Gastrocnemius medialis (tissue), 4 donors: ENCODE data around the gene CHP1. TPM values are rescaled to one million over a fixed set of nuclear protein-coding genes. Genes with fewer than 3 reads are reported as not detected.

ENCODE experiments used
- ATAC-seq, 2 donors: fragments of 150-250 bp; one replicate each; pipeline ENCODE4 v1.9.1; 2016
- DNase-seq, 2 donors: peaks; one replicate each; pipeline ENCODE4 v3.0.0-alpha.2; 2019
- H3K27ac ChIP-seq, 4 donors: fragments of 200-600 bp; sonication (generic); 1 replicate in 1 of 4; 2 replicates in 3 of 4; pipeline ENCODE4 v1.5.1; 2016 to 2018; ENCODE audit warnings: mild to moderate bottlenecking in 2 of 4, moderate library complexity in 1 of 4
- H3K27me3 ChIP-seq, 3 donors: fragments of 200-600 bp; sonication (generic) in 2 of 3; 1 replicate in 1 of 3; 2 replicates in 2 of 3; pipeline versions ENCODE4 v1.5.1 to v1.6.0; 2016 to 2019; ENCODE audit warnings: mild to moderate bottlenecking in 1 of 3, moderate library complexity in 1 of 3
- H3K36me3 ChIP-seq, 2 donors: fragments of 200-600 bp; sonication (generic) in 1 of 2; one replicate each; pipeline ENCODE4 v1.5.1; 2017 to 2018
- H3K4me1 ChIP-seq, 2 donors: fragments of 200-600 bp; sonication (generic) in 1 of 2; one replicate each; pipeline ENCODE4 v1.5.1; 2016 to 2017; ENCODE audit warnings: mild to moderate bottlenecking in 2 of 2
- H3K4me3 ChIP-seq, 4 donors: fragments of 200-600 bp; sonication (generic) in 3 of 4; 1 replicate in 1 of 4; 2 replicates in 3 of 4; pipeline ENCODE4 v1.5.1; 2016 to 2019; ENCODE audit warnings: mild to moderate bottlenecking in 2 of 4
- H3K9me3 ChIP-seq, 3 donors: fragments of 200-600 bp; sonication (generic) in 2 of 3; 1 replicate in 1 of 3; 2 replicates in 2 of 3; pipeline ENCODE4 v1.5.1; 2016 to 2019
- CTCF ChIP-seq, 5 experiments: fragments of 450-650 bp in 3 of 5; fragments of 200-600 bp in 2 of 5; sonication (generic) in 2 of 5; IDR thresholded peaks in 4 of 5; conservative IDR thresholded peaks in 1 of 5; 1 replicate in 4 of 5; 2 replicates in 1 of 5; pipeline ENCODE4 v1.5.1; 2016 to 2019; ENCODE audit warnings: antibody characterized with exemption in 5 of 5, mild to moderate bottlenecking in 3 of 5, moderate library complexity in 3 of 5
- POLR2A ChIP-seq, 2 donors: fragments of 450-650 bp; IDR thresholded peaks; one replicate each; pipeline ENCODE4 v1.6.1; 2017; ENCODE audit warnings: antibody characterized with exemption in 2 of 2, mild to moderate bottlenecking in 2 of 2, moderate library complexity in 2 of 2
- in situ Hi-C, 4 donors: fragments of 200-750 bp; cut with MboI; loops; one replicate each; pipeline versions ENCODE4 v1.15.0 to v1.8.0; 2017; ENCODE audit warnings: low sequenced_read_pairs in 4 of 4
- intact Hi-C: fragments of 100-400 bp; cut with DNase I; formaldehyde crosslinking; loops from one replicate; pipeline ENCODE4 v1.15.1; 2023; ENCODE audit warnings: low total_unique reads
- total RNA-seq, 4 donors: library from RNA; depleted of rRNA; stranded (reverse); fragments of >200 nt; gene quantifications; one replicate each; pipeline versions ENCODE4 v1.1.0 to v1.2.3, GENCODE V29; 2016

Gene CHP1
- total RNA-seq, 4 donors from 2014 or later, result 208 to 293 (median 266) TPM

- no peak for ATAC-seq
Measured at GRCh38 chr15:41269887-41270286, 38.8 kb downstream of the CHP1 start.

GRCh38 chr15:41276831-41277230, 45.8 kb downstream of the CHP1 start:
- no peak for TF ChIP-seq POLR2A (IDR thresholded peaks at IDR 0.05)
- TF ChIP-seq CTCF (IDR thresholded peaks at IDR 0.05 in 4 of 5, conservative IDR thresholded peaks at IDR 0.05 in 1 of 5), result no peak
- intact Hi-C loops (no loop called here), in situ Hi-C loops (no loop called here)
- DNase-seq (no peak), ATAC-seq (no peak)
- Histone ChIP-seq H3K4me3 (no peak overlapping the region), H3K27ac (no peak overlapping the region), H3K27me3 (no peaks in the 10 kb centered on the region), H3K9me3 (no peaks in the 10 kb centered on the region), H3K4me1 (no peaks in the 10 kb centered on the region), H3K36me3 (peaks cover 2 to 60% of the 10 kb centered on the region in 2 donors)

More at GRCh38 chr15:41269887-41270286, 38.8 kb downstream of the CHP1 start:
- no peak for DNase-seq
- in situ Hi-C loops (no loop called here), intact Hi-C loops (no loop called here)
- H3K4me1 ChIP-seq, result no peaks in the 10 kb centered on the region
- peaks cover 0 to 91% of the 10 kb centered on the region in 2 donors for H3K36me3 ChIP-seq
- H3K4me3 ChIP-seq, result no peak overlapping the region
- H3K27me3 ChIP-seq, result no peaks in the 10 kb centered on the region
- no peak for TF ChIP-seq CTCF (IDR thresholded peaks at IDR 0.05 in 4 of 5, conservative IDR thresholded peaks at IDR 0.05 in 1 of 5)
- no peak overlapping the region for H3K27ac ChIP-seq
- no peaks in the 10 kb centered on the region for H3K9me3 ChIP-seq

GRCh38 chr15:41278319-41278718, 47.3 kb downstream of the CHP1 start:
- DNase-seq (no peak), ATAC-seq (no peak)
- Histone ChIP-seq H3K4me3 (no peak overlapping the region), H3K27ac (no peak overlapping the region), H3K4me1 (no peaks in the 10 kb centered on the region), H3K27me3 (no peaks in the 10 kb centered on the region), H3K36me3 (peaks cover 2 to 45% of the 10 kb centered on the region in 2 donors), H3K9me3 (no peaks in the 10 kb centered on the region)
- in situ Hi-C loops (no loop called here), intact Hi-C loops (no loop called here)
- TF ChIP-seq CTCF (IDR thresholded peaks at IDR 0.05 in 4 of 5, conservative IDR thresholded peaks at IDR 0.05 in 1 of 5) (no peak), POLR2A (IDR thresholded peaks at IDR 0.05) (no peak)

- intact Hi-C loops (loop anchor here (5.0 kb wide), 1 partner anchor 138 kb away; the partner anchor contains the start of gene RTF1), in situ Hi-C loops (no loop called here)
- TF ChIP-seq POLR2A (IDR thresholded peaks at IDR 0.05), result no peak
- TF ChIP-seq CTCF (IDR thresholded peaks at IDR 0.05 in 4 of 5, conservative IDR thresholded peaks at IDR 0.05 in 1 of 5), result no peak
- H3K36me3 ChIP-seq, result peaks cover 2 to 32% of the 10 kb centered on the region in 2 donors
- H3K9me3 ChIP-seq, result no peaks in the 10 kb centered on the region
- H3K4me1 ChIP-seq, result peaks cover 0 to 3% of the 10 kb centered on the region in 2 donors
- H3K27ac ChIP-seq, result no peak overlapping the region
- DNase-seq, result no peak
- ATAC-seq, result no peak
- H3K4me3 ChIP-seq, result no peak overlapping the region
- no peaks in the 10 kb centered on the region for H3K27me3 ChIP-seq
Measured at GRCh38 chr15:41279535-41280283, 48.6 kb downstream of the CHP1 start.
